HL-60/S4 treated with retinoic acid at 250 ng/mL for 4 days and 3 days (cell line): ENCODE data around the gene MYO16.
"Not testable (repeated sequence)": the region's sequence is repeated elsewhere in the genome, so short reads cannot be mapped to it uniquely, and the experiment has no call there.

Experiments used
- in situ Hi-C: fragments of 300-500 bp; cut with MboI; formaldehyde crosslinking; loops from 2 replicates; pipeline ENCODE4 v1.7.0; 2022; ENCODE audit warnings: low sequenced_read_pairs

Gene MYO16

DNA sequence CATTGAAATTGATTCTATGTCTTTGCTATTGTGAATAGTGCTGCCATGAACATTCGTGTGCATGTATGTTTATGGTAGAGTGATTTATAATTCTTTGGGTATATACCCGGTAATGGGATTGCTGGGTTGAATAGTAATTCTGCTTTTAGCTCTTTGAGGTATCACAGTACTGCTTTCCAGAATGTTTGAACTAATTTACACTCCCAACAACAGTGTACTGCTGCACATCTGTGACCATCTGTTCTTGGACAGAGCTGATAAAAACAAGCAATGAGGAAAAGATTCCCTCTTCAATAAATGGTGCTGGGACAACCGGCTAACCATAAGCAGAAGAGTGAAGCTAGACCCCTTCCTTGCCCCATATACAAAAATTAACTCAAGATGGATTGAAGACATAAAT lies 231.0 kb downstream of the MYO16 start:
- in situ Hi-C loops, result no loop called here

DNA sequence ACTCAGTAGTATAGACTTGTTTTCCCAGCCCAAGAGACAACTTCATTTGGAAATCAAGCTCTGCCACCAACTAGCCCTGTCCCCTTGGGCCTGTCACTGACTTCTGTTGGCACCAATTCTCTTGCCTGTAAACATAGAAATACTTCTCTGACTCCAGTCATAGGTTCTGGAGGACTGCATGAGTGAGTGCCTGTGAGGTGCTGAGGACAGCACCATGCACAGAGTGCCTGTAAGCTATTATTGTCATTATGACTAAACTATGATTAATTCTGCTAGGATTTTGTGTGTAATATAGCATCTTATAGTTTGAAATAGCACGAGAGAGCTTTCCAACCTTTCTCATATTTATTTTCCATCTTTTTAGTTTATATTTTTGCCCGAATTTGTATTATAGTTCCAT lies 247.9 kb downstream of the MYO16 start:
- in situ Hi-C loops, result loop anchor here (25.0 kb wide), 1 partner anchor 565 kb away; no protein-coding TSS in a partner anchor

DNA sequence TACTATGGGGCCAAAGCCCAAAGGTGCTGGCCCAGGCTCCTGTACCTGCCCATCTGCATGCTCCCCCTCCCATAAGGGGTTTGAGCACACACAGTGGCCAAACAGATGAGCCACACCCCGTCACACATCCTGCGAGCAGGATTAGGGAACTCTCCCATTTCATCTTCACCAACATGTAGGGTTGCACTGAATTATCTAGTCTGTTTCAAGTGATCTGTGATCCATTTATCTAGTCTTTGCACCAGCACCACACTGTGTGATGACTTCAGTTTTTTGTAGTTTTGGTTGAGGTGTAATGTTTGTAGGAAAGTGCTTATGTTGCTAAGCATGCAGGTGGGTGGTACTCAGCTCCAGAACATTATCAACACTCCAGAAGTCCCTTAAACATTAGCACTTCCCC lies 249.3 kb downstream of the MYO16 start:
- in situ Hi-C loops, result loop anchor here (25.0 kb wide), 1 partner anchor 566 kb away; no protein-coding TSS in a partner anchor

DNA sequence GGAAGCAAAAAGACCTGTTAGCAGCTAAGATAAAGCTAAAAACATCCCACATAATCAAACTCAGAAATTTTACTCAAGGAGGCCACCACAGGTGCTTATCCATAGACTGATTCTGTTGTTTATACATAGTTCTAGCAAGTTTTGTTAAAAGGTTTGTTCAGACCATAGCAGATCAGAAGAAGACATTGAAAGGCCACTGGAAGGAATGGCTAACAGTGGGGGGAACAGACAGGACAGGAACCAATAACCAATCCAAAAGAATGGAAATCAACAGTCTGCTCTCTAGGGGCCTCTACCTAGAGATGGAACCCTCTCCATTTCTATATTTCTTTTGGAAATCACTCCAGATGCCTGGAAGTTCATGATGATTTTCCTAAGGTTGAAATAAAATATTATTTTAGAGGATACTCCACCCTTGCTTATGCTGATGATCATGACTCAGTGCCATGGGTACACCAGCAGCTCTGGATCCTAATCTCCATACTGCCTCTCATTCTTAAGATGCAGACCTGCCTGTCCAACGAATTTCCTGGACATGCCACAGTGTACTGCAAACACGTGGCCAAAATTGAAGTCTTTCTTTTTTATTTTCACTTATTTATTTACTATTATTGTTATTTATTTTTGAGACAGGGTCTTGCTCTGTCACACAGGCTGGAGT lies 260.0 kb downstream of the MYO16 start:
- in situ Hi-C loops, result loop anchor here (25.0 kb wide), 1 partner anchor 577 kb away; no protein-coding TSS in a partner anchor

DNA sequence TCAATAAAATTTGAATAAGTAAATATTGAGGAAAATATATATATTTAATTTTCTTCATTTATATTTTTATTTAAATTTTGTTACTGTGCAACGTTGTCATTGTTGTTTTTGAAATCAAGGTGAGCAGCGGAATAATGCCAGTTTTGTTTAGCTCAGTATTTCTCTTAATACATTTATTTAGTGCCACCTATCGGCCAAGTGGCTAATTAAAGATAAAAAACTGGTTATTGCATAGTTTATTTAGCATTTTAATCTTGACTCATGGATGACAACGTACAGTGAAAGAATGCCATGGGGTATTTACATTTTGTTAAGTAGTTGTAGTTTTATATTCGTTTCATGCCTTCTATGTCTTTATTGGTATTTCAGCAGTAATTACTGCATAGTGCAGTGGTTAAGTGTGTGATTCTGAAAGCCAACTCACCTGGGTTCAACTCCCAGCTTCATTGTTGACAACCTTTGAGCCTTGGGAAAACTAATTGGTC lies 265.9 kb downstream of the MYO16 start:
- in situ Hi-C loops, result loop anchor here (25.0 kb wide), 1 partner anchor 583 kb away; no protein-coding TSS in a partner anchor

DNA sequence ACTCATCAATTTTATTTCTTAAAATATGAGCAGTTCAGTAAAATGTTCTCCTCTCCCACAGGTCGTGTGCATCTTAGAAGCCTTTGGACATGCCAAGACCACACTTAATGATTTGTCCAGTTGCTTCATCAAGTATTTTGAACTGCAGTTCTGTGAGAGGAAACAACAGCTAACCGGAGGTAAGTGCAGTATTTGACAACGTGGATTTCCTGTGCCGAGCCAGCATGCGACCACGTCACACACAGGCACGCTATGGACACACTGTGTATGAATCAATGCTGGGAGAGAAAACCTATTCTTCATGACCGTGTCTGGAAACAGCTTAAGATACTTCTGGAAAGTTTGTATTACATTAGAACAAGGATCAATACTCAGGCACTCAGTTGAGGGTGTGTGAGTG lies 268.5 kb downstream of the MYO16 start:
- in situ Hi-C loops, result loop anchor here (25.0 kb wide), 1 partner anchor 586 kb away; no protein-coding TSS in a partner anchor

DNA sequence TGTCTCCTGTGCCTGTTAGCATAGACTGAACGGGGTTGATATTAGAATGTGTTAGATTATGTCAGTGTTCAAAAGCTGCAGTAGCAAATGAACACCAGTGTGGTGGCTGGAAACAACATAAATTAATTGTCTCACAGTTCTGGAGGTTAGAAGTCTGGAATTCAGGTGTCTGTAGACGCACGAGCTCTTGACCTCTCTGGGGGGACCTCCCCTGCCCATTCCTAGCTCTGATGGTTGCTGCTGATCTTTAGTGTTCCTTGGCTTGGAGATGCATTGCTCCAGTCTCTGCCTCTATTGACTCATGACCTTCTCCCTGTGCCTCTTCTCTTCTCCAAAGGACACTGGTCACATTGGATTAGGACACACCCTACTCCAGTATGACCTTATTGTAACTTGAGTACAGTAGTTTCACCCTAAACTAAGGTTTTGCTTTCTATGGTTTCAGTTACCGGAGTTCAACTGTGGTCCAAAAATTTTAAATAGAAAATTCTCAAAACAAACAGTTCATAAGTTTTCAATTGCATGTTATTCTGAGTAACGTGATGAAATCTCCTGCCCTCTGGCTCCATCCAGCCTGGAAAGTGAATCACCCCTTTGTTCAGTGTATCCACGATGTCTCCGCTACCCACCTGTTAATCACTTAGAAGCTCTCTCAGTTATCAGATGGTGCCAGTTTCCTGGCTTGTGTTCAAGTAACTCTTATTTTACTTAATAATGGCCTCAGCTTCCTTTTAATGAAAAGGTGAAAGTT lies 273.2 kb downstream of the MYO16 start:
- in situ Hi-C loops, result no loop called here

DNA sequence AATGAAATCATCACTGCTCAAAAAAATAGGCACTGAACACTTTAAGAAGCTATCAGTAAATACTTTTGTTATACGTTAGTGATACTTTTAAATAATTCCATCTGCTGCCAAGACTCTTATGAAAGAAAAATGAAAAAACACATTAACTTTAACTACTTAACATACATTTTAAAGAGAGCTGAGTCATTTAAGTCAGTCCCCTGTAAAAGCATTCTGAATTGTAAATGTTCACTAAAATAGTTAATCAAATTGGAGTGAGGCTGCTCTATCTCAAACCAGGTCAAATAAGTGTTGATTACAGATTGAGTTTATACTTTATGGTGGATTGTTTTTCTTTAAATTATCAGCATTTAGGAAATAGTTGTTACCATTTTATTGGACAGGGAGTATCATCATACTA lies 274.2 kb downstream of the MYO16 start:
- in situ Hi-C loops, result no loop called here

DNA sequence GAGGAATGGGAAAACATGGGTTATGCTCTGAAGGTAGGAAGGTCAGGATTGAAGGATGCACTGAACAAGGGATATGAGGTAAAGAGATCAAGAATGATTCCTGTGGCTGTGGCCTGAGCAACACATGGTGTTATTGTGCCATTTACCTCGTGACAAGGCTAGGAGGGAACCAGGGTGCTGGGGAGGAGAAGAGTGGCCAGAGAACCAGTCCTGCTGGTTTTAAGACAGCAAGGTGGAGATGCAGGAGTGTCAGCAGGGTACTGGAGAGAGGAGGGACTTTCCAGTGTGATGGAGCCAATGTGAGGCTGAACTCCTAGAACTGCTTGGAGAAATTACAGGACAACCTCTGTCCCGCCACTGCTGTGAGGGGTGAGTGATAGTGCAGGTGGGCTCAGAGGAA lies 282.4 kb downstream of the MYO16 start:
- in situ Hi-C loops, result no loop called here

DNA sequence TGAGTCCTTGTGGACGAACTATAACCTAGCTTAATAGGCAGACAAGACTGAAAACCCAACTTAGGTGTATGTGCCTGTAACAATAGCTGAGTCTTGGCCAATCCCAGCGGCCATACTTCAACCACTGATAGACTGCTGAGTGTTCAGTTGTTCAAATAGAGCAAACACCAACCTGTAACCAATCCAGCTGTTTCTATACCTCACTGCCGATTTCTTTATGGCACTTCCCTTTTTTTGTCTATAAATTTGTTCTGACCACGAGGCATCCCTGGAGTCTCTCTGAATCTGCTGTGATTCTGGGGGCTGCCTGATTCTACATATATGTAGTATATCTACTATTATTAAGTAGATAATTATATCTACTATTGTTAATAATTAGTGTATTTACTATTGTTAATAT lies 284.3 kb downstream of the MYO16 start:
- in situ Hi-C loops, result not testable (repeated sequence)

DNA sequence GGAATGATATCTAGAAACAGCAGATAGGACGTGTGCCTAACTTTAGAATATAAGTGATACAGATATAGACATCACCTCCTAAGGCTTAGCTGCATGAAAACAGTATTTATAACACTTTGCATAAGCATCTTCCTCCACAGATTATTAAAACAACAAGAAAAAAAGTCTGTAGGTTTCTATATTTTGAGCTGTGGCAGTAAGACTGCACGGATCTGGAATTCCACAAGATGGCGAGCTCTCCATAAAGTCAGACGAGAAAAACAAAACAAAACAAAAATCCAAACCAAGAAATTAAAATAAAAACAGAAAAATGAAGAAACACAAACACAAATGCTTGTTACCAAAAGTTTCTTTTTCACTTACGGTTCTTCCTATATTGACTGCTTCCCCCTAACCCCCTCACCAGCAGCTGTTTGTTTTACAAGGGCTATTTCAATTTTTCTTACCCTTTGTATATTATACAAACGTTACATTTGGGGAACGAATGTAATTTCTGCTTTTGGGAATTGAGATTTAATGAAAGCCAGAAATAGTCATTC lies 285.8 kb downstream of the MYO16 start:
- in situ Hi-C loops, result no loop called here

DNA sequence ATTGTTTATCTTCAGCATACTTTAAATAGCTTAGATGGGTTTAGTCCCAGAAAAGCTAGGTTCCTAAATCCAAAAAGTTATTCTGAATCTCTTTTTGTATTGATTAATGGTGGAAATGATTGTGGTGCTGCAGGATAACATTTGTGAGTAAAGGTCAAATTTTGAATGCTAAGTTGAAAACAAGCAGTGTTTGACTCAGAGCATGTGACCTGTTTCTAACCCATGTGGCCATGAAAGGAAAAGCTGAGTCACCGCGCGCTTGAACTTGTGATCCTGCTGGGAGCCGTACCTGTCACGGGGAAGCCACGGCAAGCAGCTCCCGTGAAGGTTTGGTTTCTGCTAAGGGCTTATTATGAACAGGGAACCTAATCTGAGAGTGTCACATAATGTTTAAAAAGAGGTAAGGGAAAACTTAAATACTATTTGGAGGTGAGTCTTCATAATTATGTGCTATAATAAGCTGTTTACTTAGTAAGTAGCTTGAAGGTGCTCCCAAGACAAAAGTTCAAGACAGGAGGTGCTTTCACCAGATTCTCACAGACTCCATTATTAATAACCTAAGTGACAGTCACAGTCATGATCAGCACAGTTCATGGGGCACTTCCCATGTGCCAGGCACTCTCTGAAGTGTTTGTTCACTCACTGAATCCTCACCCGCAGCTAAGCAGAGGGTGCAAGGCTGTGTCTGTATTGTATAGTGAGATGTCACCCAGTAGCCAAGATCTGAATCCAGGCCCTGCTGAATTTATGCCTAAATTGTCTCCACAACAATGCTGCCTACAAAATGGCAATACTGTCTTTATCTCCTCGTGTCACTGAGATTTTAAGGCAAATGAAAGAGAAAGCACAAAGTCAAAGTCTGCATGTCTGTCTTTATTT lies 286.5 kb downstream of the MYO16 start:
- in situ Hi-C loops, result no loop called here

DNA sequence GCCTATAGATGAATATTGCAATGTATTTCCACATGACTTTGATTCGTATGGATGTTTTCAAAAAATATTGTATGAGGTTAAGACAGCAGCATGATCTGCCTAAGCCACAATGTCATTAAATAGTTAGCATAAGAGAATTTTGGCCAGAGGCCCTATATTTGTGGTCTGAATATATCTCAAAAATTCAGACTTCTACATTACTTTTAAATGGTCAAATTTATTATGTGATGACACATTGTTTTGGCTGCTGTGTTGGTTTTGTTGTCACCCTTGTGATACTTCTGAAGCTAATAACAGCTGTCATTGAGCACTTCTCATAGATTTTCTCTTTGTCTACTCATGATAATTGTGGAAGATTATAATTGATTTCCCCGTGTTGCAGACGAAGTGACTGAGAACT lies 288.2 kb downstream of the MYO16 start:
- in situ Hi-C loops, result no loop called here

DNA sequence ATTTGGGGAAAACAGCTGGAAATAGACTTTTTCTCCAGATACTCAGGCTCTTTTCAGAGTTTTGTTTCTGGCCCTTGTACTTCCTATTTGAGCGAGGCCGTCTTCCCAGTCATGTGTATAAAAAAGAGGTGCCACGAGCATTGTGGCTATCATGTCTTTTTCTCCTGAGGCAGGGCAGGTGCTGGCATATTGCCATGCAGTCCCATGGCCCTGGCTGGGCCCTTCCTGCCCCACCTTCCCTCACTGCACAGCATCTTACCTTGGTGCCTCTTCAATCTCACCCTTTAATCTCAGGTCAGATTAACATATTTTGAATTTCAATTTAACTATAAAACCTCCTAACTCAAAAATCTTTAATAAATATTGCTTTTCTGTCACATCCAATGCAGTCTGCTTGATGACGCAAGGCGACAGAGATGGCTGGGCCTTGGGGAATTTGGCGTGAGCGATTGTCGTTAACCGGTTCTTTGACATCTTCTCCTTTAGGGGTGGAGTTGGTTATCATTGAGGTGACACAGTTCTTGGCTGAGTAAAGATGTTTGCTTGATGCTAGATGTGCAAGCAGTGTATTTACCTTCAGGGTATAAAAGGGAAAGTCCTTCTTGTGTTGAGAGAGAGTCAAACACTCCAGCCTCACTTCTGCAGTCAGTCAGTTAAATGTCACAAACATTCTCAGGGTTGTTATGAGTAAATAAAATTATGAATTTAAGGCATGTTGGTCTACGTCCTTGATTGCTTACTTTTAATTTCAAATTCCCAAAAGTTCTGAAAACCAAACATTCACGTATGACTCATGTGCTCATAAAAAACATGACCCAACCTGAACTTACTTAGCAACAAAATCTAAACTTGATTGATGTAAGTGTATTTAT lies 289.9 kb downstream of the MYO16 start:
- in situ Hi-C loops, result no loop called here

DNA sequence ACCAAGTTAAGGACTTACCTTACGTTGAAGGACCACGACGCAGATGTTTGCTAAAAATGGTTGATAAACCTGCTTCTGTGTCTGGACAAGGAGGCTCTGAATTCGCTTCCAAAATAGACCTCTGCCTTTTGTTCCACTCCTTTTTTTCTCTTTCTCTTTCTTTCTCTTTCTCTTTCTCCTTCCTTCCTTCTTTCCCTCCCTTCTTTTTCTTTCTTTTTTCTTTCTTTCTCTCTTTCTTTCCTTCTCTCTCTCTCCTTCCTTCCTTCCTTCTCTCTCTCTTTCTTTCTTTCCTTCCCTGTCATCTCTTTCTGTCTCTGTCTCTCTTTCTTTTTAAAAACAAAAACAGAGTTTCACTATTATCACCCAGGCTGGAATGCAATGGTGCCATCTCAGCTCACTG lies 290.7 kb downstream of the MYO16 start:
- in situ Hi-C loops, result no loop called here

DNA sequence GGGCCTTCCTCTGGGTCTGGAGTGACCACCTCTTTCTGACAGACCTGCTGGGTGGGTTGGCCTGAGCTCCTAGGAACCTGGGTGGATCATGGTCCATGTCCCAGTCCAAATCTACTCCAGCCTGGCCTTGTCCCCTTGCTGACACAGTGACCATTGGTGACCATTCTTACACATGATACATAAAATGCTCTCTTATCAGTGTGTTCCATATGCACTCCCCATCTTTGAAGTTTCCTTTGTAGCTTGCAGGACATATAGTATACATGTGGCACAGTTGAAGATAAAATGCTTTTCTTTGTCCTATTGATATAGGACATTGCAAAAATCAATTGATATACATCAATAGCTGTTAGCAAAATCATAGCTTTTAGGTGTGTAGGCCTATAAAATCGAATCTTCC lies 291.8 kb downstream of the MYO16 start:
- in situ Hi-C loops, result no loop called here

DNA sequence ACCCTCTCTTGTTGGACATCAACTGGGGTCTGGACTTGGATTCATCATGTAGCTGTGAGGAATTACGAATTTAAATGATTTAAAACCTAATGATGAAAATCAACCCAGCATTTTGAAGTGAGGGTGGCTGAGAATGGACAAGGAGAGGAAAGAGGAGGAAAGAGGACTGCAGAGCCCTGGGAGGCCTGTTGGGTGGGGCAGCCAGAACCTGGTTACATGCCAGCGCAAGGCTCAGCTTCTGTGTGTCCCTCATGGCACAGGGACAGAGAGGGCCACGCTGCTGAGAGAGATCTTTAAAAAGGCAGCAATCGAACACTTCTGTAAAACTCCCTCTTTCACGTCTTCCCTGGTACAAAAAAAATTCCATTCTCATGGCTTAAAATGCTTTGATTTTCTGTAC lies 292.7 kb downstream of the MYO16 start:
- in situ Hi-C loops, result no loop called here

DNA sequence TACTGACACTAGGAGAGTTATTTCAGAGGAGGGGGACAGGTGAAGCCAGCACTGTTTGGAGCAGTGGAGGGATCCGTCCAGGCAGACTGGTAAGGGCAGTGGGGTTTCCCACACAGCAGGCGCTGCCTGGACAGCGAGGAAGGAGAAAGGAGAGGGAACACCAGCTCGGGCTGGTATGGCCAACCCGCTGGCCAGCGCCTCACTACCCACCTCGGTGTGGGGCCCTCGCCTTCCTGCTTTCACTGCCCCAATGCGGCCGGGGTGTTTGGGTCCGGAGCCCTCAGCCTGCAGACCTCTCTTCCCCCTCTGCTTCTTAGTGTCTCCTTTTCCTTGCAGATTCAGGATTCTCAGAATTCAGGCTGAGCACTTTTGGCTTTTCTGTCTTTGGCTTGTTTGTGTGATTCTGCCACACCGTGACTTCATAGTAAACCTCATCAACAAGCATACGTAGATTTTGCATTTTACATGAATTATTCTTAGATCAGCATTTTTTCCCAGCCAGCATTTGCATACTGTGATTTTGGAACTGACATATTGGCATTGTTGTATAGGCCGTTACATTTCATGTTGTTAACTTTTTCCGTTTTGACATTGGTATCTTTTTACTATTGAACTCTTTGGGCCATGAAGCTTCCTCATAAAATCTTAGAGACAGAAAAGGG lies 294.1 kb downstream of the MYO16 start:
- in situ Hi-C loops, result no loop called here

DNA sequence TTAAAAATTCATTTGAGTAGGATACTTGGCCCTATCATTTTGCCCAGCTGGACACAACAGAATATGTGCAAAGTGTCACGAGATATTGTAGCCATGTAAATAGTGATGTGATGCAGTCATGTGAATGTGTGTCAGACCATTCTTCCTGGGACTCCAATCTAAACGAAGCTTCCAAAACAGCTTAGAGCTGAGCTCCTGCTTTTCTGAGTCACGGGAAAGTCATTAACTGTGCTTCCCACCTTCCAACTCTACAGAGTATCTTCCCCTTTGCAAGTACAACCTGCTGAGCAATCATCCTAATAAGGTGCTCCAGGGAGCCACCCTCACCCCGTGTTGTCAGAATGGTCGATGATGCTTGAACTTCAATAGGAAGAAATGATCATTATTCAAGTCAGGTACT lies 294.7 kb downstream of the MYO16 start:
- in situ Hi-C loops, result no loop called here
